Tibial nerve (tissue), 3 donors: ENCODE data around the gene CYP2D6.

ENCODE experiments used
- POLR2A ChIP-seq, 2 donors: fragments of 450-650 bp; IDR thresholded peaks; one replicate each; pipeline ENCODE4 v1.6.1; 2017; ENCODE audit warnings: antibody characterized with exemption in 2 of 2, mild to moderate bottlenecking in 2 of 2, moderate library complexity in 2 of 2
- TF ChIP-seq, protein P1 (sequence below), 5 experiments: fragments of 200-600 bp in 3 of 5; fragments of 450-650 bp in 2 of 5; sonication (generic) in 3 of 5; IDR thresholded peaks; one replicate each; pipeline ENCODE4 v1.5.1; 2016 to 2019; ENCODE audit warnings: antibody characterized with exemption in 5 of 5, mild to moderate bottlenecking in 3 of 5, moderate library complexity in 2 of 5

DNA sequence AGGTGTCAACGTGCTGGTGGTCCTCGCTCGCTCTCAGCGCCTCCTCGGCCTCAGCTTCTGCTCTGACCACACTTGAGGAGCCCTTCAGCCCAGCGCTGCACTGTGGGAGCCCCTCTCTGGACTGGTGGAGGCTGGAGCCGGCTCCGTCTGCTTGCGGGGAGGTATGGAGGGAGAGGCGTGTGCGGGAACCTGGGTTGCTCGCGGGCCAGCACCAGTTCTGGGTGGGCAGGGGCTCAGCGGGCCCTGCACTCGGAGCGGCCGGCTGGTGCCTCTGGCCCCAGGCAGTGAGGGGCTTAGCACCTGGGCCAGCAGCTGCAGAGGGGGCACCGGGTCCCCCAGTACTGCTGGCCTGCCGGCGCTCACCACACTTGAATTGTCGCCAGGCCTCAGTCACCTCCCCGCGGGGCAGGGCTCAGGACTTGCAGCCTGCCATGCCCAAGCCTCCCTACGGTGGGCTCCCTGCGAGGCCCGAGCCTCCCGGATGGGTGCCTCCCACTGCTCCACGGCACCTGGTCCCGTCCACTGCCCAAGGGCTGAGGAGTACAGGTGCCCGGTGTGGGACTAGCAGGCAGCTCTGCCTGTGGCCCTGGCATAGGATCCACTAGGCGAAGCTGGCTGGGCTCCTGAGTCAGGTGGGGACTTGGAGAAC lies 7.6 kb upstream of the CYP2D6 start:
- TF ChIP-seq, protein P1, sequence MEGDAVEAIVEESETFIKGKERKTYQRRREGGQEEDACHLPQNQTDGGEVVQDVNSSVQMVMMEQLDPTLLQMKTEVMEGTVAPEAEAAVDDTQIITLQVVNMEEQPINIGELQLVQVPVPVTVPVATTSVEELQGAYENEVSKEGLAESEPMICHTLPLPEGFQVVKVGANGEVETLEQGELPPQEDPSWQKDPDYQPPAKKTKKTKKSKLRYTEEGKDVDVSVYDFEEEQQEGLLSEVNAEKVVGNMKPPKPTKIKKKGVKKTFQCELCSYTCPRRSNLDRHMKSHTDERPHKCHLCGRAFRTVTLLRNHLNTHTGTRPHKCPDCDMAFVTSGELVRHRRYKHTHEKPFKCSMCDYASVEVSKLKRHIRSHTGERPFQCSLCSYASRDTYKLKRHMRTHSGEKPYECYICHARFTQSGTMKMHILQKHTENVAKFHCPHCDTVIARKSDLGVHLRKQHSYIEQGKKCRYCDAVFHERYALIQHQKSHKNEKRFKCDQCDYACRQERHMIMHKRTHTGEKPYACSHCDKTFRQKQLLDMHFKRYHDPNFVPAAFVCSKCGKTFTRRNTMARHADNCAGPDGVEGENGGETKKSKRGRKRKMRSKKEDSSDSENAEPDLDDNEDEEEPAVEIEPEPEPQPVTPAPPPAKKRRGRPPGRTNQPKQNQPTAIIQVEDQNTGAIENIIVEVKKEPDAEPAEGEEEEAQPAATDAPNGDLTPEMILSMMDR (IDR thresholded peaks at IDR 0.05) = no peak
- no peak for TF ChIP-seq POLR2A (IDR thresholded peaks at IDR 0.05)
